HG03139 (cell line): ENCODE data around the gene FBXL5.

Source experiments
- ATAC-seq: cut with Tn5 transposase; IDR thresholded peaks from one replicate; pipeline ENCODE4 v1.9.1; 2021; ENCODE audit not compliant: unreplicated experiment

The FBXL5 gene, protein sequence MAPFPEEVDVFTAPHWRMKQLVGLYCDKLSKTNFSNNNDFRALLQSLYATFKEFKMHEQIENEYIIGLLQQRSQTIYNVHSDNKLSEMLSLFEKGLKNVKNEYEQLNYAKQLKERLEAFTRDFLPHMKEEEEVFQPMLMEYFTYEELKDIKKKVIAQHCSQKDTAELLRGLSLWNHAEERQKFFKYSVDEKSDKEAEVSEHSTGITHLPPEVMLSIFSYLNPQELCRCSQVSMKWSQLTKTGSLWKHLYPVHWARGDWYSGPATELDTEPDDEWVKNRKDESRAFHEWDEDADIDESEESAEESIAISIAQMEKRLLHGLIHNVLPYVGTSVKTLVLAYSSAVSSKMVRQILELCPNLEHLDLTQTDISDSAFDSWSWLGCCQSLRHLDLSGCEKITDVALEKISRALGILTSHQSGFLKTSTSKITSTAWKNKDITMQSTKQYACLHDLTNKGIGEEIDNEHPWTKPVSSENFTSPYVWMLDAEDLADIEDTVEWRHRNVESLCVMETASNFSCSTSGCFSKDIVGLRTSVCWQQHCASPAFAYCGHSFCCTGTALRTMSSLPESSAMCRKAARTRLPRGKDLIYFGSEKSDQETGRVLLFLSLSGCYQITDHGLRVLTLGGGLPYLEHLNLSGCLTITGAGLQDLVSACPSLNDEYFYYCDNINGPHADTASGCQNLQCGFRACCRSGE

DNA sequence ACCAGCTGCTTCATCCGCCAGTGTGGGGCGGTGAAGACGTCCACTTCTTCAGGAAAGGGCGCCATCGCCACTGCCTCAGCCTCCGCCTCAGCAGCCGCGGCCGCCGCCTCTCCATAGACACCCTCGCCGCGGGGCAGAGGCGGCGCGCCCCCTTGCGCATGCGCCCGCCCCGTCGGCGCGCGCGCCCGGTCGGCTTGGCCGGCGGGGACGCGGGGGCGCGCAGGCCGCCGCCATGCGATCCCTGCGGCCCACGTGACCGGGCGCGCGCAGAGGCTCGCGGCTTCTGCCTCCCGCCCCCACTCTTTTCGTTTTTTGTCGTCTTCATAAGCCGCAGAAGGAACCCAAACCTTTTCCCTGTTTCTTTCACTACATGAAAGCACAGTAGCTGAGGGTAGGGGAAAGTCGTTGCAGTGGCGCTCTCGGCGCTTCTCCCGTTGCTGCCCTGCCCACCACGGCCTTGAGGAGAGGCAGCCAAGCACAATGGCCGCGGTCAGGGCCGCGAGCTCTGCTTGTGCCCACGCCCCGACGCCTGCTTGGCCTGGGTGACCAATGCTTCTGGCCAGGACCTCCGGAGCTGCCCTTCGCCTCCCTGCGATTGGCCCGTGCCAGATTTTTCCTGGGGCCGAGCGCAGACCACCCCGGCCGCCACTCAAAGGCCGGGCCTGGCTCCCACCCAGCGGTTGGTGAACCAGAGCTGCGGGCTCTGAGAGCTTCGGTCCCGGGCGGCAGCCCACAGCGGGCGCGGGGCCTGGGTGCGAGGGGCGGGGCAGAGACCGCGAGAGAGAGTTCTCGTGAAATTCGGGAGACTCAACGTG is at the start of gene FBXL5:
Gene FBXL5 (minus strand): TSS at position 135 of the 815 bp plus-strand sequence. CDS start 70 bp downstream, at position 65.
- peak; percentile 68 for ATAC-seq

DNA sequence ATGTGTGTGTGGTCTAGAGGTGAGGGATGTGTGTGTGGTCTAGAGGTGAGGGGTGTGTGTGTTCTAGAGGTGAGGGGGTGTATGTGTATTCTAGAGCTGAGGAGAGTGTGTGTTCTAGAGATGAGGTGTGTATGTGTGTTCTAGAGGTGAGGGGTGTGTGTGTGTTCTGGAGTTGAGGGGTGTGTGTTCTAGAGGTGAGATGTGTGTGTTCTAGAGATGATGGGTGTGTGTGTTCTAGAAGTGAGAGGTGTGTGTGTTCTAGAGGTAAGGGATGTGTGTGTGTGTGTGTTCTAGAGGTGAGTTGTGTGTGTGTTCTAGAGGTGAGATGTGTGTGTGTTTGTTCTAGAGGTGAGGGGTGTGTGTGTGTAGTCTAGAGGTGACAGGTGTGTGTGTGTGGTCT is 49.0 kb upstream of the FBXL5 start:
- no peak for ATAC-seq

DNA sequence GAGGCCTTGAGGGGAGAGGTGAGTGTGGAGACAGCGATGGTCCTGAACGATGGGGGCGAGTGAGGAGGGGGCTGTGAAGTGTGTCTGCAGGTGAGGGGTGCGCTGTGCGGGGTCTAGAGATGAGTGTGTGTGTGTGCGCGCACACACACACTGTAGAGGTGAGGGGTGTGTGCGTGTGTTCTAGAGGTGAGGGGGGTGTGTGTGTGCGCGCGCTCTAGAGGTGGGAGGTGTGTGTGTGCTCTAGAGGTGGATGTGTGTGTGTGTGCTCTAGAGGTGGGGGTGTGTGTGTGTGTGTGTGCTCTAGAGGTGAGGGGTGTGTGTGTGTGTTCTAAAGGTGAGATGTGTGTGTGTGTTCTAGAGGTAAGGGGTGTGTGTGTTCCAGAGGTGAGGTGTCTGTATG is 48.3 kb upstream of the FBXL5 start:
- ATAC-seq = no peak

DNA sequence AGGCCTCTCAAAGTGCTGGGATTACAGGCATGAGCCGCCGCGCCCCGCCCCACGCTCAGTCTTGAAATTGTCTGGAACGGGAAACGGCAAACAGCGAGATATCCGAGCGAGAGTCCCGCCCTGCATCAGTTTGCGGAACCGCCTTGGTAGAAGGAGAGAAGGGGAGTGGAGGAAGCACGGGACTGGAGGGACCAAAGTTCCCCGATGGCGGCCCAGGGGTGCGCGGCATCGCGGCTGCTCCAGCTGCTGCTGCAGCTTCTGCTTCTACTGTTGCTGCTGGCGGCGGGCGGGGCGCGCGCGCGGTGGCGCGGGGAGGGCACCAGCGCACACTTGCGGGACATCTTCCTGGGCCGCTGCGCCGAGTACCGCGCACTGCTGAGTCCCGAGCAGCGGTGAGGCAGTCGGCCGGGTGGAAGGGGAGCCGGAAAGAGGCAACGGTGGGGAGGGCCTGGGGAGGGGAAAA is 47.8 kb upstream of the FBXL5 start, which contains the start of gene BST1:
Gene BST1 (plus strand): TSS at position 125 of the 463 bp plus-strand sequence. CDS start 80 bp downstream, at position 205.
- ATAC-seq = peak; percentile 80

DNA sequence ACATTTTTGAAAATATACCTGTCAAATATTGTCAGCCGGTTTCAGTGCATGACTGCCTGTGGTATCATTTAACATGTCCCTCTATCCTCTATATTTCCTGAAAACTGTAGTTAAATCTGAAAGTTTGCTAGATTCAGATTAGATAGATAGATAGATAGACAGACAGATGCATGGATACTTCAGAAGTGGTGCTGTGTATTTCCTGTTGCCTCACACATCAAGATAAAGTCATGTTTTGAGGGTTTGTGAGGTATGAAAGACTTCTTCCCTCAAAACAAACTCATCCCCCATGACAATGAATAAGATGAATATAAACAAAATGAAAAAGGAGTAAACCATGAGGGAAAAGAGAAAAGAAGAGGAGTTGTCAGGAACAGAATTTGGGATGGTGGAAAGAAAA is 41.7 kb upstream of the FBXL5 start:
- ATAC-seq = no peak

DNA sequence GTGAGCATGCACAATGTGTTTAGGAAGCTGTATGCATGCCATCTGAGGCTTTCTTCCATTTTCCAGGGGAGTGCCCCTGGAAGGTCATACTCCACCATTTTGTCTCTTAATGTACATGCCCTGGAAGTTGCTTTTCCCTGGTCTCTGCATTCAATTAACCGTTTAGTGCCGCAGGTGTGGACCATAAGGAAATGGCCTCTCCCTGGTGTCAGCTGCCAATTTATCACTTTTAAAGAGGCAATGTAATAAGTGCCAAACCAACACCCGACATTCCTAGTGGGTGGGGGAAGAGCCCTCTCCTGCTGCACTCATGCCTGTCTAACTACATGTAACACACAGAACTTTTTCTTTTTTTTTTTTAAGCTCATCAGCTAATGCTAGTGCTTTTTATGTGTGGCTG is 40.6 kb upstream of the FBXL5 start:
- no peak for ATAC-seq

DNA sequence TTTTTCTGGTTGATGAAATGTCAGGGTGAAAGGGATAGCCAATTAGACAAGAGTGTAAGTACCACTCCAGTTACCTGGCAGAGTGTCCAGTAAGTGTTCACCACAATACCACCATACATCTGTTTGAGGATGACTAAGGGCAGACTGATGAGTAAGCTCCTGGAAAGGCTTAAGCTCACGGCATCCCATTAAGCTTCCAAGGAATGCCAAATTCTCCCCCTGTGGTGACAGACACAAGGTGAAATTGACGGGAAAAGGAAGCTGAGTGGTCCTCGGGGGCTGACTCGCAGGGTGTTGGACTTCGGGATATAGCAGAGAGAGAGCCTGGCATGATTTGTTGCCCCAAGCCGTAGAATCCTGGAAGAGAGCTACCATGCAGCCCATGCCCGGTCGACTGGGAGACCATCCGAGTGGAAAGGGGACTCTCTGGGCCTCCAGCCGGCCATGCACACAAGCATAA is 40.1 kb upstream of the FBXL5 start:
- ATAC-seq = no peak

DNA sequence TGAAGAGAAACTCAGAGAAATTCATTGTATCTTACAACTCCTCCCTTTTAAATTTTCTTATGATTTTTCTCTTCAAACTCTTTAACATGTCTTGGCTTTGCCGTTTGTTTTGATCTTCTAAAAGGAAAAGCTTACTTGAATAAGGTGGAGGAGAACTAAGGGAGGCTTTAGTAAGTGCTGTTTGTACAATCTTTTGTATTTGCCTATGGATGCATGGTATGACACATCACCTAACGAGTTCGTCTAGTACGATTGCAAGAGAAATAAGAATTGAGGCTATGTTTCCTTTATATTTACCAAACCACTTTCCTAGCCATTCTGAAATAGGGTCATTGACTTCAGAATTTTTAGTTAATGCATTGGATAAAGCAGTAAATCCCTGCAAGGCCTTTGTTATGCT is 39.3 kb upstream of the FBXL5 start:
- no peak for ATAC-seq

DNA sequence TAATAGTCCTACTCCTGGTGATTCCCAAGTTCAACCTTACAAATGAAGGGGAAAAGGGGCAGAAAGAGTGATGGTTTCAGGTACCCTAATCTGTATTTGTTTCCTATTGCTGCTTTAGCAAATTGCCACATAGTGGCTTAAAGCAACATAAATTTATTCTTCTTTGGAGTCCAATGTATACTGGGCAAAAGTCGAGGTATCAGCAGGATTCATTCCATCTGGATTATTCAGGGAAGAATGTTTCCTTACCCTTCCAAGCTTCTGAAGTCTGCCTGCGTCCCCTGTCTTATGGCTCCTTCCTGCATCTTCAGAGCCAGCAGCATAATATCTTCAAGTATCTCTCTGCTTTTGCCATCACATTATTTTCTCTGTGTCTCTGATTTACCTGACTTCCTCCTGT is 37.4 kb upstream of the FBXL5 start:
- ATAC-seq = no peak

DNA sequence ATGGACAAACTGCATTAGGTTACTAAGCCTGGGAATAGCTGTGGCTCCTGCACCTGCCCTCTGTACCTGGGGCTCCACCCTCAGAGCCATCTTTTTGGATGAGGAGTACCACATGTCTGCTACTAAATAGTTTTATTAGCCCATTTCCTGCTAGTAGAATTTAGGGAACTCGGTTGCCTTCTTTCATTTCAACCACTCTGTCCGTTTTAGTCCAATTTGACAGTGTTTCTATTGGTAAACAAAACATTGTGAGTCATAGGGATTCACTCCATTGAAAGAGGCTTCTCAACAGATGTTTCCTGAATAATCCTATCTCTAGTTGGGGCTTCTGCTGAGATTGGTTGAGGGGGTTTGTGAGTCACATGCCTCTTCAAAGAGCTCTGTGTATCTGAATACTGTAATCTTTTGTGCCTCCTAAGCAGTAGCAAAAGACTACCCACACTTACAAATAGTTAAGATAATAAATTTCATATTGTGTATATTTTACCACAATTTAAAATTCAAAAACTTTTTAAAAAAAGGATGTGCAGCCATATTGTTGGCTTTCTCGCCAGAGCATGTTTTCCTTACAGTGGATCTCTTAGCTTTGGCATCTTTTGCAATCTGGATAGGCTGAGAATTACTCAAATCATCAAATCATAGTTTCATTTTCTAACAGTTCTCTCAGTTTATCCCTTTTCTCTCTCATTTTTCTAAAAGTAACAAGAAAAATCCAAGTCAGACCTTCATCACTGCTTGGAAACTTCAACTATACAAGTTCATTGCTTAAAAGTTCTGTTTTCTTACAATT is 36.4 kb upstream of the FBXL5 start:
- ATAC-seq = no peak

DNA sequence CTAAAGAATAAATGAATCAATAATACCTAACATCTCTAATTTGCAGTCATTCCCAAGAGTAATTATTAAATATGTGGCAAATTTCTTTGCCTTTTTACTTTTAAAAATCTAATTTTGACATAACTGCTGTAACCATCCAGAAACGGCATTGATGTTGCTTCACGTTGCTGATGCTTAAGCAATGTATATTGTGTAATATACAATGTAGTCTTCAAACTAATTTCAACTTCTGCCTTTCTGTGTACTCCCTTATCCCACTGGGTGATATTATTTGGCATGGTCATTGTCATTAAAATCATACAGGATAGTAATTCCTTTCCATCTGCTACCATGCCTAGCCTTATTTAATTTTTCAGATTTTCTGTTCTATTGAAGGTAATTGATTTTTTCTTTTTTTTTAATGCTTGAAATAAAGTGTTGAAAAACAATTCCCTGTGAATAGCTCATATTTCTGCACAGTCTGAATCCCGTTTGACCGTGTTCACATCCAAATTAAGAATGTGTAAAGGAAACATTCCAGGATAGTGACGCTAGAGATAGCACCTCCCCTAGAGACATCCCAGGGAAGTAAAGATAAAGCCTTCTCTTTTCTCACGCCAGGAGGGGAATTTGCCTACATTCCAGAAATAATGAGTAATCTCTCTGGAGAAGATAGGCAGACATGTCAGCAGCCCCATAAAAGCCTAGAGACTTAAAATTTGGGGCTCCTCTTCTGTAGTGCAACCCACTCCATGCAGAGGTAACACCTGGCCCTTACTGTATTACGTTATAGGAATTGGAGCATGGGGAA is 35.1 kb upstream of the FBXL5 start:
- ATAC-seq = no peak

DNA sequence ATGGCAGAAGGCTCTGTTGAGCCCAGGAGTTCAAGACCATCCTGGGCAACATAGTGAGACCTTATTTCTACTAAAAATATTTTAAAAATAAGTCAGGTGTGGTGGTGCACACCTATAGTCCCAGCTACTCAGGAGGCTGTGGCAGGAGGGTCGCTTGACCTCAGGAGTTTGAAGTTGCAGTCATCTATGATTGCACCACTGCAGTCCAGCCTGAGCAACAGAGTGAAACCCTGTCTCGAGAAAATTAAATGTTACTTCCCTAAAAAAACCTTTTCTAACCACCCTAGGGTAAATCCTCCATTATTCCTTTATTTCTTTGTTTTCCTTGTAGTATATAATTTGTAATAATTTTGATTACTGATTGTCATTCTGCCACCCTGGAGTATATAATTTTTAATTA is 34.4 kb upstream of the FBXL5 start:
- ATAC-seq = no peak

DNA sequence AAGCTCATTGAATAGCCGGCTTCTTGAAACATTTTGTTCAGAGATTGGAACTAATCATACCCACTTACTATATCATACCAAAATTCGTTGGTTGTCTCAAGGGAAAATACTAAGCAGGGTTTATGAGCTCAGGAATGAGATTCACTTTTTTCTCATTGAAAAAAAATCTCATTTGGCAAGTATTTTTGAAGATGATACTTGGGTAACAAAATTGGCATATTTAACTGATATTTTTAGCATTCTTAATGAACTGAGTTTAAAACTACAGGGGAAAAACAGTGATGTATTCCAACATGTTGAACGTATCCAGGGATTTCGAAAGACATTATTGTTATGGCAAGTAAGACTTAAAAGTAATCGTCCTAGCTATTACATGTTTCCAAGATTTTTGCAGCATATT is 32.9 kb upstream of the FBXL5 start:
- ATAC-seq = no peak

DNA sequence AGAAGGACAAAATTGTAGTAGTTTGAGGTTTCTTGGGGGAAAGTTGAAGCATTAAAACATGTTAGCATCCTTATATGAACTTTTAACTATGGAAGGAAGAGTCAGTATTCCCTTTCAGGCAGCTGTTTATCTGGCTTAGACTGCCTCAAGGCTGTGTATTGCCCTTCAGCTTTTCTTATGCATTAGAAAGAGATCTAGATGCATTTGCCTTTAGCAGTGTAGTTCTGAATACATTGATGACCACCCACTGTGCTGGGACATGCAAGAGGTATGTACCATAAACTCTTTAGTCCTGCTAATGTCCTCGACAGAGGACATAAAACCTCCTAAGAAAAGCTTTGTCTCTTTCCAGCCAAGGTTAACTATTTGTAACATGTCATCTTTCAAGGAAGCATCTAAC is 29.3 kb upstream of the FBXL5 start:
- no peak for ATAC-seq

DNA sequence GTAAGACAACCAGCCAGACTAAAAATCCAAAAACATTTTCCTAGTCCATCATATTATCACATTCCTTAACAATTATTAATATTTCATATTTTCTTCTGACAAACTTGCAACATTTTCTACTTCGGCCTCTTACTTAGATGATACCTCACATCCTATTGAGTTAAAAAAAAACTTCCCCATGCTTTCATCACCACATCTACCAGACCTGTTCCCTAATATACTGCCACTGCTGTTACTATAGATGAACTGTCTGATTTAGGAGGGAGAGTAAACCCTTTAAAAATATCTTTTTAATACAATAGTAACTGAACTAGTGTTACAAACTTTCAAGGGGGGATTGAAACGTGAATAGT is 28.0 kb upstream of the FBXL5 start:
- ATAC-seq = no peak

DNA sequence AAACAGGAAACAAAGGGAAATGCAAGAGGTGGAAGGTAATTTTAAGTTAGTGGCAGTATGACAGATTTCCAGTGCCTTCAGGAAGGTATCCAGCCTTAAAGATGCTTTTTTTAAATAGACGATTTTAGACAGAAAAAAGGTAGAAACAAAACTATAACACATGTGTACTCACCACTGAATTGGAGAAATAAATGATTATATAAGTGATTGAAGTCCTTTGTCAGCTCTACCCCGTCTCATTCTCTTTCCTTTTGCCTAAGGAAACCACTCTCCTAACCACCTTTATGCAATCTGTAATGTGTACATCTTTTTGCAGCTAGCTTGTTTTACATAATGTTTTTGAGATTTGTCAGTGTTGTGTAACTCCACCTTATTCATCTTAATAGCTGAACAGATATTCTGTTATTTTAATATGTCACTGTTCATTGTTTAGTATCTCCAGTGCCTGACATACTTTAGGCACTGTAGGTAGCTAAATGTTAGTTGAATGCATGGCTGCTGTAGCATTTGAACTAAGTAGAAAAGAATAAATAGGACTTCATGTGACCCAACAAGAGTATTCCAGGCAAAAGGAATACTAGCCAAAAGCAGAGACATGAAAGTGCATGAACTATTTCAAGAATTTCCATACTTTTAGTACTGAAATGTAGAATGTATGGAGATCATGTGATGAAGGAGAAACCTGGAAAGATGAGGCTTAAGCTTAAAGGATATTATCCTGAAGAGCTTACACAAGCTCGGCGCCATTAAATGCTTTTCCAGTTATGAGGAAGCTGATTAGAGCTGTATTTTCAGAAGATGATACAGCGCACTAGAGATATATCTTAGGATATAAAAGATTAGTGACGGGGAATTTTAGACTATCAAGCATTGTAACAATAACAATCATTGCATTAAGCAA is 27.3 kb upstream of the FBXL5 start:
- no peak for ATAC-seq

DNA sequence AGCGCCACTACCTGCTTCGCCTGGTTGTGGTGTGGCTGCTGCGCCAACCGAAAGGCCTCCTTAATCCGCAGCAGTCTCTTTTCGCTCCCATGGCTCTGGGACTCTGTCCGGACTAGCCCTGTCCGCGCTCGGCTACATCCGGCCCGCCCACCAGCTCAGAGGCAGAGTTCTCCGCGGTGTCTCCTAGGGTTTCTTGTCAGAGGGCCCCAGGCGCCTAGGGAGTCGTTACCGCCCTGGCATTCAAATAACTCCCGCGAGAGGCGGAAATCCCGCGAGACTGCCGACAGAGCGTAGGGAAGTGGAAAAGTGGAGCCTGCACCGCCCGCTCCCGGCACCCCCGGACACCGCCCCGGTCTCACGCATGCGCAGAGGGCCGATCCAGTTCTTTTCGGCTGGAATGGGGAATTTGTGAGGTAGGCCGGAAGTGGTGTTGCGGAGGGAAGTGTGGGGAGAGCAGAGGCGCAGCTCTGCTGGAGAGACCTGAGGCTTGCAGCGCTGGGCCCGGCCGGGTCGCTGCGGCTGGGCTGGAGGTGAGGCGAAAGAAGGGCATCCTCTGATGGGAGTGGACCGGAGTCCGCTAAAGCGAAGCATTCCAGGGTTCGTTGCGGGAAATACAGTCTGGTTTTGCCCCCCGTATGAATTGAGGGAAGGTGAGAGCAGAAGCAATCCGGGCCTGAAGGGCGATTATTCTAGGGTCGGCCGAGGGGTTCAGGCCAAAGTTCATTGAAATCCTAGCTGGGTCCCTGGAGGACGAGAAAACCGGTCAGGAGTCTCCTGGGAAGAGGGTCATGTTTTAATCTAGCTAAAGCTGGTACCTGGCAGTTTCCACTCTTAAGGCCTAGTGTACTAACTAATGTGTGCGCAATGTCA is 26.4 kb upstream of the FBXL5 start, which contains the start of gene FAM200B:
Gene FAM200B (plus strand): TSS at position 456 of the 870 bp plus-strand sequence. CDS start 5,151 bp downstream, outside the sequence.
- peak; percentile 85 for ATAC-seq

DNA sequence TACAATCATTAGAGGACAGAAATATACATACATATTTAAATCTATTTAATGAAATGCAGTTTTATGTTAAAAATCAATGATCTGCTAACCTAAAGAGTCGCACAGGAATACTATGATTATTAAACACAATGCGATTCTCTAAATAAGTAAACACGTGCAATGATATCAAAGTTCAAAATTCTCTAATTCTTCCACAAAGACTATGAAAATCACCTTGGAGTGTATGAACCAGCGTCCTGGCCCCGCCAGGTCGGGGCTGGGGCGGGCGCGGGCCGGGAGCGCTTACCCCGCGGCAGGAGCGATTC is 25.9 kb upstream of the FBXL5 start:
- ATAC-seq = no peak
